Gastroesophageal sphincter (tissue), 3 donors: ENCODE data around the gene SMURF2.

ENCODE experiments used
- EP300 ChIP-seq: sonication (generic); formaldehyde crosslinking; IDR thresholded peaks from one replicate; pipeline ENCODE4 v1.6.1; 2017; ENCODE audit warnings: antibody characterized with exemption, mild to moderate bottlenecking
- POLR2A ChIP-seq, 2 donors: fragments of 450-650 bp; IDR thresholded peaks; one replicate each; pipeline ENCODE4 v1.6.1; 2017; ENCODE audit warnings: antibody characterized with exemption in 2 of 2, mild to moderate bottlenecking in 2 of 2, moderate library complexity in 1 of 2
- POLR2AphosphoS5 ChIP-seq: sonication (generic); formaldehyde crosslinking; IDR thresholded peaks from one replicate; pipeline ENCODE4 v1.6.1; 2017; ENCODE audit warnings: antibody characterized with exemption
- TF ChIP-seq, protein P1 (sequence below), 4 experiments: fragments of 200-600 bp in 2 of 4; fragments of 450-650 bp in 2 of 4; sonication (generic) in 1 of 4; IDR thresholded peaks; one replicate each; pipeline ENCODE4 v1.5.1; 2017 to 2019; ENCODE audit warnings: antibody characterized with exemption in 4 of 4, mild to moderate bottlenecking in 2 of 4, moderate library complexity in 2 of 4

DNA sequence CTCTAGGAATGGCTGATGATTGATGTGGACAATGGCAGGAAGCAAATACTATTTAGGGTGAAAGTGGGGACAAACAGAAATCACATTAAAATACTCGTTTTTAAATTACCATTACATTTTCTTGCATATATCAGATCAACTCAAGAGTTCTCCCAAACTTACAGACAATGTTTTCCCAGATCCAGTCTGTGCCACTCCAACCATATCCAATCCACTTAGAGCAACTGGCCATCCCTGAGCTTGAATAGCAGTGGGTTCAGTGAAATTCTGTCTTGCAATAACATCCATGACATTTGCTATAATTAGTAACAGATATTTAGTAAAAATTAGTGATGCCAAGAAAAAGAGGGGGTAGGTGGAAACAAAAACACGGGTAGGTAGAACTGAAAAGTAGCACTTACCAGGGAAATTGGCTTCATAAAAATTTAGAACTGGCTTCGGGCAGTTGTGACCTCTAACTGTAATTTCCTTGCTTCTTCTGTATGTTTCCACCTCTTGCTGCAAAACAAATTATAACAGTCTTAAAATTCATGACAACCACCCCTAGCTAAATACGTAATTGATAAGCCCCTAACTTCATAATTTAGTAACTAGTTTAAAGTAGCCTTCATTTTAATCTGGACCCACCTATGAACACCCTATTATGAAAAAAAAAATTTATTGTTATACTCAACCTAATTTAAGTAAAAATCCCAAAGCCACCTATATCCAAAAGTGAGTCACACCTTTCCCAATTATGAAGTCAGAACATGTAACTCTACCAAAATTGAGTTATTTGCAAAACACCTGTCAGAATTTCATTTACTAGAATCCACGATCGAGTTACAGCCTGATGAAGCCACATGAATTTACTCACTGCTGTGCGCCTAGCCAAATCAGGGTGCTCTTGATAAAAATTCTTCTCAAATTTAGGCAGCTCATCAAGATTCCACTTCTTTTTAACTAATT is 158.0 kb downstream of the SMURF2 start:
- TF ChIP-seq, protein P1, sequence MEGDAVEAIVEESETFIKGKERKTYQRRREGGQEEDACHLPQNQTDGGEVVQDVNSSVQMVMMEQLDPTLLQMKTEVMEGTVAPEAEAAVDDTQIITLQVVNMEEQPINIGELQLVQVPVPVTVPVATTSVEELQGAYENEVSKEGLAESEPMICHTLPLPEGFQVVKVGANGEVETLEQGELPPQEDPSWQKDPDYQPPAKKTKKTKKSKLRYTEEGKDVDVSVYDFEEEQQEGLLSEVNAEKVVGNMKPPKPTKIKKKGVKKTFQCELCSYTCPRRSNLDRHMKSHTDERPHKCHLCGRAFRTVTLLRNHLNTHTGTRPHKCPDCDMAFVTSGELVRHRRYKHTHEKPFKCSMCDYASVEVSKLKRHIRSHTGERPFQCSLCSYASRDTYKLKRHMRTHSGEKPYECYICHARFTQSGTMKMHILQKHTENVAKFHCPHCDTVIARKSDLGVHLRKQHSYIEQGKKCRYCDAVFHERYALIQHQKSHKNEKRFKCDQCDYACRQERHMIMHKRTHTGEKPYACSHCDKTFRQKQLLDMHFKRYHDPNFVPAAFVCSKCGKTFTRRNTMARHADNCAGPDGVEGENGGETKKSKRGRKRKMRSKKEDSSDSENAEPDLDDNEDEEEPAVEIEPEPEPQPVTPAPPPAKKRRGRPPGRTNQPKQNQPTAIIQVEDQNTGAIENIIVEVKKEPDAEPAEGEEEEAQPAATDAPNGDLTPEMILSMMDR (IDR thresholded peaks at IDR 0.05) = no peak
- TF ChIP-seq POLR2A (IDR thresholded peaks at IDR 0.05) = no peak
- TF ChIP-seq POLR2AphosphoS5 = no peak
- TF ChIP-seq EP300 = no peak
